Panc1 (cell line): ENCODE measurements around the gene ITGB5. TPM values are rescaled to one million over a fixed set of nuclear protein-coding genes. Genes with fewer than 3 reads are reported as not detected.

Experiments
- ATAC-seq: fragments of 200-7000 bp; cut with Tn5 transposase; 2 replicates; pipeline ENCODE4 v1.9.1; 2020; ENCODE audit warnings: mild to moderate bottlenecking, moderate library complexity
- BruUV-seq: library from RNA; stranded (reverse); fragments of 400-500 nt; replicated peaks from 2 replicates; lab custom pipeline; 2021; lab: Mats Ljungman, UMichigan
- CTCF ChIA-PET: fragments of 300-600 bp; sonication (Branson Sonifier 250); formaldehyde crosslinking; loops from one replicate; lab custom pipeline; 2022; ENCODE audit warnings: antibody characterized with exemption; lab: Charles Lee
- POLR2A ChIA-PET: fragments of 300-600 bp; sonication (Branson Sonifier 250); formaldehyde crosslinking; loops from one replicate; lab custom pipeline; 2022; ENCODE audit warnings: antibody characterized with exemption; lab: Charles Lee
- DNase-seq: peaks from one replicate; pipeline ENCODE4 v3.0.0-alpha.2; 2010; ENCODE audit warnings: low read depth, low spot score
- H3K27ac ChIP-seq: 2 replicates; pipeline ENCODE4 v1.5.1; 2011; ENCODE audit warnings: mild to moderate bottlenecking, low read length, inconsistent platforms
- H3K27me3 ChIP-seq: fragments of 200-500 bp; sonication (Bioruptor generic); 2 replicates; pipeline ENCODE4 v1.6.0; 2014; ENCODE audit warnings: low read length, inconsistent platforms; ENCODE audit not compliant: control insufficient read depth, insufficient read depth
- H3K36me3 ChIP-seq: fragments of 200-500 bp; sonication (Bioruptor generic); 2 replicates; pipeline ENCODE4 v1.5.1; 2014; ENCODE audit warnings: inconsistent platforms, mild to moderate bottlenecking, low read length, moderate library complexity; ENCODE audit not compliant: control insufficient read depth, insufficient read depth
- H3K4me1 ChIP-seq: 2 replicates; pipeline ENCODE4 v1.5.1; 2011; ENCODE audit warnings: inconsistent platforms, mild to moderate bottlenecking, low read length, moderate library complexity; ENCODE audit not compliant: control insufficient read depth, insufficient read depth
- H3K4me3 ChIP-seq, 2 experiments: 2 replicates each; pipeline ENCODE4 v1.5.1; 2011 to 2012; ENCODE audit warnings: low read depth in 2 of 2, low read length in 2 of 2, mild to moderate bottlenecking in 2 of 2, inconsistent platforms in 1 of 2, moderate library complexity in 1 of 2
- H3K9me3 ChIP-seq: fragments of 200-500 bp; sonication (Bioruptor generic); 2 replicates; pipeline ENCODE4 v1.5.1; 2014; ENCODE audit warnings: low read depth, mild to moderate bottlenecking, inconsistent platforms, low read length, moderate library complexity; ENCODE audit not compliant: control insufficient read depth, insufficient read depth
- POLR2AphosphoS5 ChIP-seq: IDR thresholded peaks from 2 replicates; pipeline ENCODE4 v1.6.1; 2012; ENCODE audit warnings: mild to moderate bottlenecking, low read depth, low read length, moderate library complexity
- SIN3A ChIP-seq: IDR thresholded peaks from 2 replicates; pipeline ENCODE4 v1.6.1; 2012; ENCODE audit warnings: low read depth, mild to moderate bottlenecking, low read length, moderate library complexity, borderline replicate concordance; ENCODE audit not compliant: insufficient read depth
- TCF7L2 ChIP-seq: IDR thresholded peaks from 2 replicates; pipeline ENCODE4 v1.6.1; 2011; ENCODE audit warnings: mild to moderate bottlenecking, low read depth, low read length, inconsistent platforms
- in situ Hi-C: cut with HindIII; loops from 2 replicates; pipeline ENCODE4 v1.10.0; 2016; ENCODE audit warnings: low sequenced_read_pairs, low pct_unique_long_range_greater_than_20kb
- intact Hi-C: fragments of 100-400 bp; cut with micrococcal nuclease; formaldehyde crosslinking; loops from one replicate; pipeline ENCODE4 v1.10.0; 2022; ENCODE audit not compliant: unreplicated experiment
- total RNA-seq: library from RNA; stranded (reverse); gene quantifications from one replicate; pipeline ENCODE4 v1.2.1, GENCODE V29; 2021; ENCODE audit not compliant: unreplicated experiment
- TF ChIP-seq, protein P1 (sequence below), 2 experiments: IDR thresholded peaks; 2 replicates each; pipeline ENCODE4 v1.6.1; 2011 to 2012; ENCODE audit warnings: low read depth in 2 of 2, control low read depth in 1 of 2, low read length in 1 of 2, mild to moderate bottlenecking in 1 of 2, moderate library complexity in 1 of 2; ENCODE audit not compliant: insufficient read depth in 1 of 2
- TF ChIP-seq, protein P2 (sequence below): fragments of 450-650 bp; IDR thresholded peaks from 2 replicates; pipeline ENCODE4 v1.5.1; 2017; ENCODE audit warnings: mild to moderate bottlenecking

Gene ITGB5
- total RNA-seq, 1 experiment from 2014 or later: 446 TPM

- H3K4me1 ChIP-seq: peaks cover 3% of the 10 kb centered on the region; the same call in 1 of the 2 replicates
- peak overlapping the region; percentile 31 for H3K27ac ChIP-seq
- H3K9me3 ChIP-seq: no peaks in the 10 kb centered on the region
- intact Hi-C loops (no loop called here), in situ Hi-C loops (no loop called here)
- ATAC-seq: no peak
- DNase-seq: no peak
- BruUV-seq: no TSS peak
- ChIA-PET CTCF (interaction anchor here (1.3 kb wide), 1 partner anchor 65 kb away, joined by 3 read pairs; no protein-coding TSS in a partner anchor), POLR2A (no interaction called here)
- no peaks in the 10 kb centered on the region for H3K27me3 ChIP-seq
- no peaks in the 10 kb centered on the region; the same call in 1 of the 2 replicates for H3K36me3 ChIP-seq
- no peak for TF ChIP-seq TCF7L2
- TF ChIP-seq, protein P1, sequence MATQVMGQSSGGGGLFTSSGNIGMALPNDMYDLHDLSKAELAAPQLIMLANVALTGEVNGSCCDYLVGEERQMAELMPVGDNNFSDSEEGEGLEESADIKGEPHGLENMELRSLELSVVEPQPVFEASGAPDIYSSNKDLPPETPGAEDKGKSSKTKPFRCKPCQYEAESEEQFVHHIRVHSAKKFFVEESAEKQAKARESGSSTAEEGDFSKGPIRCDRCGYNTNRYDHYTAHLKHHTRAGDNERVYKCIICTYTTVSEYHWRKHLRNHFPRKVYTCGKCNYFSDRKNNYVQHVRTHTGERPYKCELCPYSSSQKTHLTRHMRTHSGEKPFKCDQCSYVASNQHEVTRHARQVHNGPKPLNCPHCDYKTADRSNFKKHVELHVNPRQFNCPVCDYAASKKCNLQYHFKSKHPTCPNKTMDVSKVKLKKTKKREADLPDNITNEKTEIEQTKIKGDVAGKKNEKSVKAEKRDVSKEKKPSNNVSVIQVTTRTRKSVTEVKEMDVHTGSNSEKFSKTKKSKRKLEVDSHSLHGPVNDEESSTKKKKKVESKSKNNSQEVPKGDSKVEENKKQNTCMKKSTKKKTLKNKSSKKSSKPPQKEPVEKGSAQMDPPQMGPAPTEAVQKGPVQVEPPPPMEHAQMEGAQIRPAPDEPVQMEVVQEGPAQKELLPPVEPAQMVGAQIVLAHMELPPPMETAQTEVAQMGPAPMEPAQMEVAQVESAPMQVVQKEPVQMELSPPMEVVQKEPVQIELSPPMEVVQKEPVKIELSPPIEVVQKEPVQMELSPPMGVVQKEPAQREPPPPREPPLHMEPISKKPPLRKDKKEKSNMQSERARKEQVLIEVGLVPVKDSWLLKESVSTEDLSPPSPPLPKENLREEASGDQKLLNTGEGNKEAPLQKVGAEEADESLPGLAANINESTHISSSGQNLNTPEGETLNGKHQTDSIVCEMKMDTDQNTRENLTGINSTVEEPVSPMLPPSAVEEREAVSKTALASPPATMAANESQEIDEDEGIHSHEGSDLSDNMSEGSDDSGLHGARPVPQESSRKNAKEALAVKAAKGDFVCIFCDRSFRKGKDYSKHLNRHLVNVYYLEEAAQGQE (IDR thresholded peaks at IDR 0.05; ENCODE audit: insufficient read depth in 1 of 2, low read depth in 2 of 2, low read length in 1 of 2): no peak
- H3K4me3 ChIP-seq: no peak overlapping the region
Measured at GRCh38 chr3:124851136-124851535, 36.0 kb downstream of the ITGB5 start.

GRCh38 chr3:124850633-124851032 lies 36.5 kb downstream of the ITGB5 start:
- TF ChIP-seq, protein P2, sequence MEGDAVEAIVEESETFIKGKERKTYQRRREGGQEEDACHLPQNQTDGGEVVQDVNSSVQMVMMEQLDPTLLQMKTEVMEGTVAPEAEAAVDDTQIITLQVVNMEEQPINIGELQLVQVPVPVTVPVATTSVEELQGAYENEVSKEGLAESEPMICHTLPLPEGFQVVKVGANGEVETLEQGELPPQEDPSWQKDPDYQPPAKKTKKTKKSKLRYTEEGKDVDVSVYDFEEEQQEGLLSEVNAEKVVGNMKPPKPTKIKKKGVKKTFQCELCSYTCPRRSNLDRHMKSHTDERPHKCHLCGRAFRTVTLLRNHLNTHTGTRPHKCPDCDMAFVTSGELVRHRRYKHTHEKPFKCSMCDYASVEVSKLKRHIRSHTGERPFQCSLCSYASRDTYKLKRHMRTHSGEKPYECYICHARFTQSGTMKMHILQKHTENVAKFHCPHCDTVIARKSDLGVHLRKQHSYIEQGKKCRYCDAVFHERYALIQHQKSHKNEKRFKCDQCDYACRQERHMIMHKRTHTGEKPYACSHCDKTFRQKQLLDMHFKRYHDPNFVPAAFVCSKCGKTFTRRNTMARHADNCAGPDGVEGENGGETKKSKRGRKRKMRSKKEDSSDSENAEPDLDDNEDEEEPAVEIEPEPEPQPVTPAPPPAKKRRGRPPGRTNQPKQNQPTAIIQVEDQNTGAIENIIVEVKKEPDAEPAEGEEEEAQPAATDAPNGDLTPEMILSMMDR: no peak
- TF ChIP-seq POLR2AphosphoS5: no peak
- TF ChIP-seq TCF7L2: no peak
- no peak for TF ChIP-seq SIN3A
- TF ChIP-seq, protein P1 (IDR thresholded peaks at IDR 0.05; ENCODE audit: insufficient read depth in 1 of 2, low read depth in 2 of 2, low read length in 1 of 2): no peak
- peaks cover 8% of the 10 kb centered on the region for H3K4me1 ChIP-seq
- H3K36me3 ChIP-seq: no peaks in the 10 kb centered on the region; the same call in 1 of the 2 replicates
- in situ Hi-C loops: no loop called here
- POLR2A ChIA-PET: no interaction called here
- no peak for DNase-seq
- ATAC-seq: no peak
- no TSS peak for BruUV-seq
- H3K27ac ChIP-seq: peak overlapping the region; percentile 31; the same call in 1 of the 2 replicates
- no peak overlapping the region for H3K4me3 ChIP-seq
- CTCF ChIA-PET: interaction anchor here (1.3 kb wide), 1 partner anchor 64 kb away, joined by 3 read pairs; no protein-coding TSS in a partner anchor
- intact Hi-C loops: no loop called here
- no peaks in the 10 kb centered on the region for H3K9me3 ChIP-seq
- H3K27me3 ChIP-seq: no peaks in the 10 kb centered on the region
